ENCODE data around the gene PRICKLE4. TPM values are rescaled to one million over a fixed set of nuclear protein-coding genes. Genes with fewer than 3 reads are reported as not detected.
A peak's percentile ranks its signal among the peaks of the same experiment; 100 is the strongest.

PRICKLE4 gene
- total and polyA plus RNA-seq, 2 of the 13 experiments (the other 11 are each of a cell fraction or from before 2014, with no cell fraction given): 0.92 to 1.2 TPM

GRCh38 chr6:41786451-41787218, 6.1 kb downstream of the PRICKLE4 start (continued):
- TF ChIP-seq ZNF280D (CRISPR knock-in tag; IDR thresholded peaks at IDR 0.05): no peak
- TF ChIP-seq HNRNPK (IDR thresholded peaks at IDR 0.05; ENCODE audit: low read depth, low read length, poor library complexity, severe bottlenecking): peak; percentile 84
- TF ChIP-seq ZNF629 (CRISPR knock-in tag; conservative IDR thresholded peaks at IDR 0.05): no peak
- TF ChIP-seq RBM22 (optimal IDR thresholded peaks at IDR 0.05; ENCODE audit: low read length): no peak
- 0 out of 2 replicates have a peak, but pooled peaks have one; percentile 46 for TF ChIP-seq KLF6 (CRISPR knock-in tag; IDR thresholded peaks at IDR 0.05)
- peak; percentile 57; the same call in 1 of the 2 replicates for TF ChIP-seq ZNF614 (CRISPR knock-in tag; IDR thresholded peaks at IDR 0.05; ENCODE audit: borderline replicate concordance)
- TF ChIP-seq FOXP1 (IDR thresholded peaks at IDR 0.05): no peak
- no peak for TF ChIP-seq FOXP1 (CRISPR knock-in tag; IDR thresholded peaks at IDR 0.05)
- TF ChIP-seq ZNF460 (CRISPR knock-in tag; IDR thresholded peaks at IDR 0.05; ENCODE audit: borderline replicate concordance): no peak
- TF ChIP-seq PAF1 (CRISPR knock-in tag; IDR thresholded peaks at IDR 0.05): no peak
- TF ChIP-seq ATF7-NPFF (CRISPR knock-in tag; IDR thresholded peaks at IDR 0.05; ENCODE audit: low read depth): peak; percentile 80
- TF ChIP-seq ZBTB38 (CRISPR knock-in tag; IDR thresholded peaks at IDR 0.05): peak; percentile 58; the same call in 1 of the 2 replicates
- TF ChIP-seq ZNF121 (CRISPR knock-in tag; IDR thresholded peaks at IDR 0.05): no peak; the same call in 1 of the 2 replicates
- TF ChIP-seq ZNF496 (CRISPR knock-in tag; IDR thresholded peaks at IDR 0.05; ENCODE audit: insufficient replicate concordance): no peak
- no peak for TF ChIP-seq HIC2 (CRISPR knock-in tag; IDR thresholded peaks at IDR 0.05; ENCODE audit: low read depth)
- no peak for TF ChIP-seq E2F1 (CRISPR knock-in tag; IDR thresholded peaks at IDR 0.05)
- no peak for TF ChIP-seq AHR (CRISPR knock-in tag; IDR thresholded peaks at IDR 0.05)
- TF ChIP-seq CREB1 (IDR thresholded peaks at IDR 0.05): no peak
- TF ChIP-seq CREB1 (CRISPR knock-in tag; IDR thresholded peaks at IDR 0.05): no peak
- peak; percentile 56; the same call in 1 of the 2 replicates for TF ChIP-seq MXD3 (CRISPR knock-in tag; IDR thresholded peaks at IDR 0.05)
- no peak for TF ChIP-seq ZNF3 (CRISPR knock-in tag; IDR thresholded peaks at IDR 0.05)

All from HepG2 (cell line).